Hepatocyte (in vitro differentiated cells): ENCODE measurements around the gene LINC00237.

Experiments
- EZH2 ChIP-seq: fragments of 200-600 bp; sonication (generic); IDR thresholded peaks from 2 replicates; pipeline ENCODE4 v1.6.1; 2016; ENCODE audit warnings: antibody characterized with exemption, mild to moderate bottlenecking, borderline replicate concordance
- EZH2phosphoT487 ChIP-seq: fragments of 200-600 bp; sonication (generic); IDR thresholded peaks from one replicate; pipeline ENCODE4 v1.6.1; 2018; ENCODE audit warnings: antibody characterized with exemption, mild to moderate bottlenecking, low read depth, moderate library complexity; ENCODE audit not compliant: unreplicated experiment, severe bottlenecking
- TF ChIP-seq, protein P1 (sequence below): fragments of 200-600 bp; sonication (generic); IDR thresholded peaks from 2 replicates; pipeline ENCODE4 v1.5.1; 2016; ENCODE audit warnings: antibody characterized with exemption, mild to moderate bottlenecking; ENCODE audit not compliant: poor library complexity

DNA sequence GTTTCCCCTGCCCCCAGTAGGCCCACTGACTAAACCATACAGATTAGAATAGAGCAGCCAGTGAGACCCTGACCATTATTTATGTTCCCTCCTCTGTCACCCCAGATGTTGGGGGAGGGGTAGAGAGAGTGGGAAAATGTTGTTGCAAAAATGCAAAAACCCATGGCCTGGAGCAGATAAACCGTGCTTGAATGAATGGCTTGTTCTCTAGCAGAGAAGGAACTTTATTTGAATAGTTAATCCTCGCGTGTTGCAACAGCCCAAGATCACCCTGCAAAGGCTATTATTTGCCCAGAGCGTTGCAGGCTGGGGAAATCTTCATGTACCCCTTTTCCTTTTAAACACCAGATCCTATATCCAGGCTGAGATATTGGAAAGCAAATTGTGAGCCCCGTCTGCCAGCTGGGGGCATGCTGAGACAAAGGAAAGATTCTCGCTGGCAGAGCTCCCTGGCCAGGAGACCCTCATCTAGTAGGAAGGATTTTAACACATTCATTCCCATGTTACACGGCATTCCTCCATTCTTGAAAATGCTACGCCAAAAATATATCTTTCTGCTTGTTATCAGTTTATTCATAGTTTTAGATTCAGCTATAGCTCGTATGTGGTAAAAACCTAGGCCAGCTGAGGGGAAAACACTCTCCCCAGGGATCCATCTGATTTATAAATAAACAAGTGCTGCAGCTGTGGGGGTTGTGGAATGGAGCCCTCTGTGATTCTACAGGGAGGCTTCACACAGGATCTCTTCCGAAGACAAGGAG, 53.0 kb downstream of the LINC00237 start:
- TF ChIP-seq EZH2phosphoT487 (no peak), EZH2 (no peak)
- TF ChIP-seq, protein P1, sequence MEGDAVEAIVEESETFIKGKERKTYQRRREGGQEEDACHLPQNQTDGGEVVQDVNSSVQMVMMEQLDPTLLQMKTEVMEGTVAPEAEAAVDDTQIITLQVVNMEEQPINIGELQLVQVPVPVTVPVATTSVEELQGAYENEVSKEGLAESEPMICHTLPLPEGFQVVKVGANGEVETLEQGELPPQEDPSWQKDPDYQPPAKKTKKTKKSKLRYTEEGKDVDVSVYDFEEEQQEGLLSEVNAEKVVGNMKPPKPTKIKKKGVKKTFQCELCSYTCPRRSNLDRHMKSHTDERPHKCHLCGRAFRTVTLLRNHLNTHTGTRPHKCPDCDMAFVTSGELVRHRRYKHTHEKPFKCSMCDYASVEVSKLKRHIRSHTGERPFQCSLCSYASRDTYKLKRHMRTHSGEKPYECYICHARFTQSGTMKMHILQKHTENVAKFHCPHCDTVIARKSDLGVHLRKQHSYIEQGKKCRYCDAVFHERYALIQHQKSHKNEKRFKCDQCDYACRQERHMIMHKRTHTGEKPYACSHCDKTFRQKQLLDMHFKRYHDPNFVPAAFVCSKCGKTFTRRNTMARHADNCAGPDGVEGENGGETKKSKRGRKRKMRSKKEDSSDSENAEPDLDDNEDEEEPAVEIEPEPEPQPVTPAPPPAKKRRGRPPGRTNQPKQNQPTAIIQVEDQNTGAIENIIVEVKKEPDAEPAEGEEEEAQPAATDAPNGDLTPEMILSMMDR: peak; percentile 24
